ENCODE results near the gene MYBPHL.
A peak's percentile ranks its signal among the peaks of the same experiment; 100 is the strongest.

The MYBPHL gene

DNA sequence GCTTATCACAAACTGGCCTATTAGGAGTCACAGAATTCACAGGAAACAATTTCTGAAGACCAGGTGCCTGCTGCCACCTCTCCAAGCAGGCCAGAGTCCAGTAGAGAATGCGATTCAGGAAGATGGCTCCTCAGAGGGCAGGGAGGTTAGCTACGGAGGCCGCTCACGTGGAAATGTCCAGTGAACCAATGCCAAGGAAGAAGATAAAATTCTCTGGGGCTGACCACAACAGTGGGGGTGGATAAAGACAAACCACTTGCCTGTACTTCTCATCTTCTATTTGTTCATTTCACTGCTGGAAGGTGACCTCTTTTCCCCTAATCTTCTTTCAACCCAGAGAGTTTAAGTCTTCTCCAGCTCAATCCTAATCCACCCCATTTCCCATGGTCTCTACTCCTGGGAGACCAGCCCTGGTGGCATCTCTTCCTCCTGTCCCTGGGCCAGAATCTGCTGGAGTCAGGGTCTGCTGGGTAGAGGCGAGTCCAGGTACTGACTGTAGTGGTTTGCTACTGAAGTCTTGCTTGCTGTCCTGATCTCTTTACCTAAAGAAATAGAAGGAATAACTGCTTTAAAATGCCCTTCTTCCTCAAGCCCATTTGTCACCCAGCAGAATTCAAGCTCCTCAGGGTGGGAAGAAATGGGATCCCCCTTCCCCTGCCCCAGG, 27.1 kb downstream of the MYBPHL start:
- no peak for DNase-seq

DNA sequence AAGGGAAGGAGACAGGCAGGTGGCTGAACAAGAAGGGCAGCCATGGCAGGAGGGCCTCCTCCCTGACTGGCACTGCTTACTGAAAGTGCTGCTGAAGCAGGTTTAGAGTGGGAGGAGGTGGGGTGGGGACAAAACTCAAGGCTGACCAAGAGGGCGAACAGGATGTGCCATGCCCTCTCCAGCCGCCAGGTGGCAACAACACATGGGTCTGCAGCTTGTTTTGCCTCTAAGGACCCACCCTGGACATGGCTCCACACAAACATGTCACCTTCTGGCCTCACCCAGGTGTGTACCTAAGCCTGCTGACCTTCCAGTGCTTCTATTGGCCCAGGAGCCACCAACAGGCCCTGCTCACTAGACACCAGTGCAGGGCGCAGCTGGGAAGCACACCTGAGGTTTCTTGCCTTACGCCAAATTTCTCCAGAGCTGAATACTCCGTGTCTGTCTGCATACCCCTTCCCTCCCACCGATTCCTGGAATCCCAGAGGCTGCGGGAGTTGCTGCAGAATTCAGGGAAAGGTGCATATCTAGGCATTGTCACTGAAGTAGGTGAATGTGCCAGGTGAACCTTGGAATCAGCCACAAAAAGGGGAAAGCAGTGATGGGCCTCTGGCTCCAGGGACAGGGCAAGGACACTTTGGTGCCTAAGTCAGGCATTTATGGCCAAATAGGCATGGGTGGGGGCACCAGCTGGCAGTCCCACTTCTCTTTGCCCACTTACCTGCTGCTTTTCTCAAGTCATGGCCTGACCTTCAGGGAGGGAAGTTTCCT, 29.2 kb downstream of the MYBPHL start:
- DNase-seq = peak; percentile 77

DNA sequence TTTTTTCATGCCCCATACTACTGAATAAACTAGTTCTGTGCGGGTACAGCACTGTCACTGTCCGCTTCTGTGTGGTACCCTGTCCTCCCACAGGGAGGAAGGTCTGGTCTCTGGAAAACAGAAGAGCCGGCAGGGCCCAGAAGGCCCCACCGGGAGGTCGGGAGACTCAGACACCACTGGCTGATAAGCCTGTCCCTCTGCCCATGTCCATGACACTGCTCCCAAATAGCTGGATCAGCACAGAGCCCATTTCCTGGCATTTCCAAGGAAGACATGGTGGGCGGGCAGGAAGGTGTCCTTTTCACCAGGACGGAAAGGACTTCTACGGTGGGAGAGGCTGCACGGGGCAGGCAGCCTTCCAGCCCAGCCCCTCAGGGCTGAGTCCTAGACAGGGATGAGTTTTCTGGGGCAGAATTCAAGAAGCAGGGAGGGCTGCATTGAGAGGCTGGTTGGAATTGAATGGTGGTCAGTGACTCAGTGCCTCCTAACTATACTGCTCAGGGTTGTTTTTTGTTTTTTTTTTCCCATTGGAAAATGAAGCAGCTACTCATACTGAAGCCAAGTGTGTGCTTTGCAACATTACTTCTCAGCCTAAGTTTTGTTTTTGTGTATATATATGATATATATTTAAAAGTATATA, 31.0 kb downstream of the MYBPHL start:
- DNase-seq = no peak

DNA sequence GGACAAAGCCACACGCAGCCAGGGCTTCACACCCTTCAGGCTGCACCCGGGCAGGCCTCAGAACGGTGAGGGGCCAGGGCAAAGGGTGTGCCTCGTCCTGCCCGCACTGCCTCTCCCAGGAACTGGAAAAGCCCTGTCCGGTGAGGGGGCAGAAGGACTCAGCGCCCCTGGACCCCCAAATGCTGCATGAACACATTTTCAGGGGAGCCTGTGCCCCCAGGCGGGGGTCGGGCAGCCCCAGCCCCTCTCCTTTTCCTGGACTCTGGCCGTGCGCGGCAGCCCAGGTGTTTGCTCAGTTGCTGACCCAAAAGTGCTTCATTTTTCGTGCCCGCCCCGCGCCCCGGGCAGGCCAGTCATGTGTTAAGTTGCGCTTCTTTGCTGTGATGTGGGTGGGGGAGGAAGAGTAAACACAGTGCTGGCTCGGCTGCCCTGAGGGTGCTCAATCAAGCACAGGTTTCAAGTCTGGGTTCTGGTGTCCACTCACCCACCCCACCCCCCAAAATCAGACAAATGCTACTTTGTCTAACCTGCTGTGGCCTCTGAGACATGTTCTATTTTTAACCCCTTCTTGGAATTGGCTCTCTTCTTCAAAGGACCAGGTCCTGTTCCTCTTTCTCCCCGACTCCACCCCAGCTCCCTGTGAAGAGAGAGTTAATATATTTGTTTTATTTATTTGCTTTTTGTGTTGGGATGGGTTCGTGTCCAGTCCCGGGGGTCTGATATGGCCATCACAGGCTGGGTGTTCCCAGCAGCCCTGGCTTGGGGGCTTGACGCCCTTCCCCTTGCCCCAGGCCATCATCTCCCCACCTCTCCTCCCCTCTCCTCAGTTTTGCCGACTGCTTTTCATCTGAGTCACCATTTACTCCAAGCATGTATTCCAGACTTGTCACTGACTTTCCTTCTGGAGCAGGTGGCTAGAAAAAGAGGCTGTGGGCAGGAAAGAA, 32.0 kb downstream of the MYBPHL start:
- DNase-seq = no peak

GRCh38 chr1:109273570-109274288, 33.1 kb downstream of the MYBPHL start:
- no peak for DNase-seq

DNA sequence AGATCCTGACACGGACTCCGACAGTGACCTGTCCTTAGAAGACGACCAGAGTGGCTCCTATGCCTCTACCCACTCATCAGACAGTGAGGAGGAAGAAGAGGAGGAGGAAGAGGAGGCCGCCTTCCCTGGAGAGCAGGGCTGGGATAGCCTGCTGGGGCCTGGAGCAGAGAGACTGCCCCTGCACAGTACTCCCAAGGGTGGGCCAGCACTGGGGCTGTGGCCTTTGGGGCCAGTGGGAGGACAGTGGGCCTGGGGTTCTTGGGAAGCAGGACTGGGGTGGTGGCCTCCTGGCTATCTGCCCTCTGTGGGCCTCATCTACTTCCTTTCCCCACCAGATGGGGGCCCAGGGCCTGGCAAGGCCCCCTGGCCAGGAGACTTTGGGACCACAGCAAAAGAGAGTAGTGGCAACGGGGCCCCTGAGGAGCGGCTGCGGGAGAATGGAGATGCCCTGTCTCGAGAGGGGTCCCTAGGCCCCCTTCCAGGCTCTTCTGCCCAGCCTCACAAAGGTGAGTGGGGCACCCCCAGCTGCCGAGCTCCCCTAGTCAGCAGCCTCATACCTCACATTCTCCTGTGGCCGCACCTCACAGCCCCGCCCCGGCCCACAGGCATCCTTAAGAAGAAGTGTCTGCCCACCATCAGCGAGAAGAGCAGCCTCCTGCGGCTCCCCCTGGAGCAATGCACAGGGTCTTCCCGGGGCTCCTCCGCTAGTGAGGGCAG, 33.8 kb downstream of the MYBPHL start:
- DNase-seq = no peak

GRCh38 chr1:109272021-109272799, 34.6 kb downstream of the MYBPHL start:
- DNase-seq = no peak

- DNase-seq = no peak
Measured at GRCh38 chr1:109271458-109271857, 35.4 kb downstream of the MYBPHL start.

- DNase-seq = no peak
Measured at GRCh38 chr1:109270623-109271317, 36.0 kb downstream of the MYBPHL start.

GRCh38 chr1:109269981-109270622, 36.7 kb downstream of the MYBPHL start:
- no peak for DNase-seq

GRCh38 chr1:109269212-109269980, 37.4 kb downstream of the MYBPHL start:
- no peak for DNase-seq

- no peak for DNase-seq
Measured at GRCh38 chr1:109268431-109269211, 38.2 kb downstream of the MYBPHL start.

- DNase-seq = no peak
Measured at GRCh38 chr1:109267743-109268300, 39.0 kb downstream of the MYBPHL start.

GRCh38 chr1:109266965-109267364, 39.8 kb downstream of the MYBPHL start:
- no peak for DNase-seq

- DNase-seq = no peak
Measured at GRCh38 chr1:109265741-109266330, 41.0 kb downstream of the MYBPHL start.

DNA sequence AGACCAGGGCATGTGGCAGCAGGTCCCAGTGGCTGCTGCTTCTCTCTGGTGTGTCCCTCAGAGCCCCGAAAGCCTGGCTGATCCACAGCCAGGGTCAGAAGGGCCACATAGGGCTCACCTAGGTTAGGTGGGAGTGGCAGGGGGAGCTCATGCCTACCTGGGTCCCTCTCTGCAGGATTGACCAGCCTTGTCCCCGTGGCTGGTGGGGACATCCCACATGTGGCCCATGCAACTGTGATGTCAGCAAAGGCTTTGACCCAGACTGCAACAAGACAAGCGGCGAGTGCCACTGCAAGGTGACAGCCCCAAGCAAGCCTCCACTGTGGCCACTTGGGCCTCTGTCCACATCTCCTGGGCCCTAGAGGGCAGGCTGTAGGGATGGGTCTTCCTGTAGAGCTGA, 41.8 kb downstream of the MYBPHL start:
- no peak for DNase-seq

GRCh38 chr1:109264379-109264755, 42.4 kb downstream of the MYBPHL start:
- DNase-seq = no peak

Data from femur (tissue), 1 donor.